ENCODE data around the gene ZDHHC22. TPM values are rescaled to one million over a fixed set of nuclear protein-coding genes. Genes with fewer than 3 reads are reported as not detected.

ZDHHC22 gene
- polyA plus RNA-seq, 1 donor from 2014 or later, result 4.3 TPM

DNA sequence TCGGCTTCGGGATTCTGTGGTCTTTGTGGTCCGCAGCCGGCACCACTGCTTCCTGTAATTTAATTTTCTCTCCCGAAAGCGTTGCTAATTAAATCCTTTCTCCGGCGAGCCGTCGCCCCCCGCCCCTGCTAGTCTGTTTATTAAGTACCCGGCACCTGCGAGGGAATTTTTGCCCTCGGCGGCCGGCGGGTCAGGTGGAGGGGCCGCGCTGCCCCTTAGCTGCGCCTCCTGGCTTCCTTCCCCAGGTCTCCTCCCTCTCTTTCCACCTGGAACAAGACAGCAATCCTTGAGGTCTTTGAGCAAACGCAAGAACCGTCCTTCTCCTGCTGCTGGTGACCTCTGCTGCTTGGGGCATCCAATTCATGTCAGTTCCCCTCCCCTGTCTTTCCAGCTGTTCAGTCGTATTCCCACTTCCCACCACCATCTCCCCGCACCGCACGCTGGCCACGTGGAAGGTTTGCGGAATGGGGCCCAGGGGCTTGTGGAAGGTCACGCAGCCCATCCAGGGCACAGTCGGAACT is 16.2 kb downstream of the ZDHHC22 start:
- peaks cover 41% of the 10 kb centered on the region for H3K27me3 ChIP-seq (ENCODE audit: insufficient read depth, low read depth, low read length)
- TF ChIP-seq, protein P1, sequence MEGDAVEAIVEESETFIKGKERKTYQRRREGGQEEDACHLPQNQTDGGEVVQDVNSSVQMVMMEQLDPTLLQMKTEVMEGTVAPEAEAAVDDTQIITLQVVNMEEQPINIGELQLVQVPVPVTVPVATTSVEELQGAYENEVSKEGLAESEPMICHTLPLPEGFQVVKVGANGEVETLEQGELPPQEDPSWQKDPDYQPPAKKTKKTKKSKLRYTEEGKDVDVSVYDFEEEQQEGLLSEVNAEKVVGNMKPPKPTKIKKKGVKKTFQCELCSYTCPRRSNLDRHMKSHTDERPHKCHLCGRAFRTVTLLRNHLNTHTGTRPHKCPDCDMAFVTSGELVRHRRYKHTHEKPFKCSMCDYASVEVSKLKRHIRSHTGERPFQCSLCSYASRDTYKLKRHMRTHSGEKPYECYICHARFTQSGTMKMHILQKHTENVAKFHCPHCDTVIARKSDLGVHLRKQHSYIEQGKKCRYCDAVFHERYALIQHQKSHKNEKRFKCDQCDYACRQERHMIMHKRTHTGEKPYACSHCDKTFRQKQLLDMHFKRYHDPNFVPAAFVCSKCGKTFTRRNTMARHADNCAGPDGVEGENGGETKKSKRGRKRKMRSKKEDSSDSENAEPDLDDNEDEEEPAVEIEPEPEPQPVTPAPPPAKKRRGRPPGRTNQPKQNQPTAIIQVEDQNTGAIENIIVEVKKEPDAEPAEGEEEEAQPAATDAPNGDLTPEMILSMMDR (IDR thresholded peaks at IDR 0.05; ENCODE audit: poor library complexity, severe bottlenecking), result peak; percentile 9
- TF ChIP-seq TAF1 (IDR thresholded peaks at IDR 0.05; ENCODE audit: low read depth), result no peak
- H3F3A ChIP-seq (ENCODE audit: insufficient read depth, low read length, poor library complexity, severe bottlenecking), result no peaks in the 10 kb centered on the region
- H3K9me3 ChIP-seq (ENCODE audit: low read length), result no peaks in the 10 kb centered on the region
- no peak overlapping the region for H3K9ac ChIP-seq (ENCODE audit: low read length)
- peak overlapping the region; percentile 57 for H3K4me3 ChIP-seq (ENCODE audit: low read length)
- H3K9me2 ChIP-seq (ENCODE audit: insufficient read depth, low read length), result no peaks in the 10 kb centered on the region
- no peak overlapping the region for H3K4me2 ChIP-seq (ENCODE audit: low read length)
- no peaks in the 10 kb centered on the region for H3K36me3 ChIP-seq (ENCODE audit: insufficient read depth, low read length)
- H2AFZ ChIP-seq (ENCODE audit: low read depth, low read length), result no peak overlapping the region
- H3K27ac ChIP-seq (ENCODE audit: low read length), result no peak overlapping the region
- H4K20me1 ChIP-seq (ENCODE audit: insufficient read depth), result no peaks in the 10 kb centered on the region
- no peaks in the 10 kb centered on the region for H3K79me2 ChIP-seq (replicated peaks; ENCODE audit: insufficient read depth, low read length)

DNA sequence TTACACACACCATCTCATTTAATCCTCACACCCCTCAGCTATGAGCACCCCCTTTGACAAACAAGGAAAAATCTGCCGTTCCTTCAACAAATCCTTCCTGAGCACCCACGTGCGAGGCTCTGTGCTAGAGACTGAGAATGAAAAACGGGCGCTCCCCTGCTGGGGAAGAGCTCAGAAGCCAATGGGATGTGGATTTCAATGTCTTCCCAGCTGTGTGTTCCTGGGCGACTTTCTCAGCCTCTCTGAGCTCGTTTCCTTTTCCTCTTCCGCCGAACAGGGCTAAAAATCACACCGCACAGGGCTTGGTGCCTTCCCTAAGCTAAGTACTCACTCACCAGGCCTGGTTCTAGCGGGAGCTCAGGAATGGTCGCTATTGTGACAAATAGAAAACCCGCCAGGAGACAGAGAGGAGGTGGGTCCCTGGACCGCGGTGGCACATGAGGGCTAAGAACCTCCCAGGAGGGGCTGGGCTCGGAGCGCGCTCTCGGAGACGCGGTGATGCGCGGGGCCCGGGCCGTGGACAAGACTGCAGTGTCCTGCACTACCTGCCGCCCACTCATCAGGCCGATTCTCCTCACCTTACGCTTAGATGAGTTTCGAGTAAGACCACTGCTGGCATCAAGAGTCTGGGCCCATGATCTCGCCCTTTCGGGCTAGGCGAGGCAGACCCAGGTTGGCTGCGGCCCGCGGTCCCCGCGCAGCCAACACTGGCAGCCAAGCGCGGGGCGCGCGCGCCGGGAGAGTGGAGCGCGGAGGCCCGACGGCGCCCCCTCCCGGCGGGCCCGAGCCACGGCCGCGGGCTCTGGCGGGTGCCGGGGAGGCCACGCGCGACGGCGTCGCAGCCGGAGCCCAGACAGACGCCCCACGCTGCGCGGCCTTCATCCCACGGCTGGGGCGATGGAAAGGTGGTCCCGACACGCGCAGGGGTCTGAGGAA is 17.0 kb downstream of the ZDHHC22 start:
- Histone ChIP-seq H3K9me2 (ENCODE audit: insufficient read depth, low read length) (no peaks in the 10 kb centered on the region), H3K9me3 (ENCODE audit: low read length) (no peaks in the 10 kb centered on the region), H3K27ac (ENCODE audit: low read length) (no peak overlapping the region), H3K9ac (ENCODE audit: low read length) (peak overlapping the region; percentile 46), H3K4me3 (ENCODE audit: low read length) (peak overlapping the region; percentile 57), H2AFZ (ENCODE audit: low read depth, low read length) (no peak overlapping the region), H3K4me2 (ENCODE audit: low read length) (no peak overlapping the region), H3F3A (ENCODE audit: insufficient read depth, low read length, poor library complexity, severe bottlenecking) (no peaks in the 10 kb centered on the region), H3K36me3 (ENCODE audit: insufficient read depth, low read length) (no peaks in the 10 kb centered on the region), H3K79me2 (replicated peaks; ENCODE audit: insufficient read depth, low read length) (no peaks in the 10 kb centered on the region), H3K27me3 (ENCODE audit: insufficient read depth, low read depth, low read length) (peaks cover 41% of the 10 kb centered on the region), H4K20me1 (ENCODE audit: insufficient read depth) (no peaks in the 10 kb centered on the region)
- TF ChIP-seq SMC3 (conservative IDR thresholded peaks at IDR 0.05; ENCODE audit: poor library complexity), result peak; percentile 58
- TF ChIP-seq, protein P1 (IDR thresholded peaks at IDR 0.05; ENCODE audit: poor library complexity, severe bottlenecking), result peak; percentile 74
- no peak for TF ChIP-seq EZH2 (IDR thresholded peaks at IDR 0.05; ENCODE audit: borderline replicate concordance, insufficient read depth, low read length, poor library complexity, severe bottlenecking)
- peak; percentile 52 for TF ChIP-seq RAD21 (conservative IDR thresholded peaks at IDR 0.05)

All from neural cell (in vitro differentiated cells).